Progenitor cell of endocrine pancreas (in vitro differentiated cells): ENCODE measurements around the gene SPTA1. TPM values are rescaled to one million over a fixed set of nuclear protein-coding genes. Genes with fewer than 3 reads are reported as not detected.

ENCODE experiments used
- DNase-seq: peaks from one replicate; pipeline ENCODE4 v3.0.0; 2021; ENCODE audit warnings: low spot score; ENCODE audit not compliant: unreplicated experiment
- H3K27ac Mint-ChIP-seq: 2 replicates; pipeline ENCODE4 v1.8.0; 2021; ENCODE audit warnings: mild to moderate bottlenecking, moderate library complexity, mixed read lengths
- H3K27me3 Mint-ChIP-seq: 2 replicates; pipeline ENCODE4 v1.8.0; 2021; ENCODE audit warnings: mixed read lengths
- H3K36me3 Mint-ChIP-seq: 2 replicates; pipeline ENCODE4 v1.8.0; 2022; ENCODE audit warnings: mixed read lengths; ENCODE audit not compliant: insufficient read depth
- H3K4me1 Mint-ChIP-seq: 2 replicates; pipeline ENCODE4 v1.8.0; 2021; ENCODE audit warnings: low read depth, mixed read lengths
- H3K4me3 Mint-ChIP-seq: 2 replicates; pipeline ENCODE4 v1.8.0; 2021; ENCODE audit warnings: low read depth, mild to moderate bottlenecking, moderate library complexity, mixed read lengths
- H3K9me3 Mint-ChIP-seq: 2 replicates; pipeline ENCODE4 v1.8.0; 2021; ENCODE audit warnings: low read depth, mixed read lengths
- total RNA-seq: library from RNA; stranded (reverse); gene quantifications from 2 replicates; pipeline ENCODE4 v1.2.1, GENCODE V29; 2021
- TF ChIP-seq, protein P1 (sequence below): fragments of 200-600 bp; sonication (generic); IDR thresholded peaks from one replicate; pipeline ENCODE4 v1.5.0; 2021; ENCODE audit warnings: antibody characterized with exemption, mild to moderate bottlenecking; ENCODE audit not compliant: unreplicated experiment

SPTA1 gene
- total RNA-seq, 1 donor from 2014 or later: not detected

DNA sequence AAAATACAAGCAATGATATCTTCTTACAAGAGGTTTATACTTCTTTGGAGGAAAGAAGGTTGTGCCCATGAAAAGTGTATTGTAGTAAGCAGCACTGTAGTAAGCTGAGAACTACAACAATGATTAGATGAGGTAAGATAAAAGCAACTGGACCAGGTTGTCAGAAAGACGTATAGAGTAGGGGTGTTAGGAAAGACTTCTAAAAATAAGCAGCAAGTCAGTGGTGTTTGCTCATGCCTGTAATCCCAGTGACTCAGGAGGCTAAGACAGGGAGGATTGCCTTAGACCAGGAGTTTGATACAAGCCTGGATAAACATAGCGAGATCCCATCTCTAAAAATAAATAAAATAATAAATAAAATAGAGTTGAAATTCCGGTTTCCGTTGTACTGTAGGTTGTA is 102.6 kb downstream of the SPTA1 start:
- Mint-ChIP-seq H3K9me3 (peaks cover 5% of the 10 kb centered on the region), H3K4me3 (no peak overlapping the region), H3K36me3 (no peaks in the 10 kb centered on the region), H3K4me1 (no peaks in the 10 kb centered on the region), H3K27me3 (no peaks in the 10 kb centered on the region), H3K27ac (no peak overlapping the region)
- TF ChIP-seq, protein P1, sequence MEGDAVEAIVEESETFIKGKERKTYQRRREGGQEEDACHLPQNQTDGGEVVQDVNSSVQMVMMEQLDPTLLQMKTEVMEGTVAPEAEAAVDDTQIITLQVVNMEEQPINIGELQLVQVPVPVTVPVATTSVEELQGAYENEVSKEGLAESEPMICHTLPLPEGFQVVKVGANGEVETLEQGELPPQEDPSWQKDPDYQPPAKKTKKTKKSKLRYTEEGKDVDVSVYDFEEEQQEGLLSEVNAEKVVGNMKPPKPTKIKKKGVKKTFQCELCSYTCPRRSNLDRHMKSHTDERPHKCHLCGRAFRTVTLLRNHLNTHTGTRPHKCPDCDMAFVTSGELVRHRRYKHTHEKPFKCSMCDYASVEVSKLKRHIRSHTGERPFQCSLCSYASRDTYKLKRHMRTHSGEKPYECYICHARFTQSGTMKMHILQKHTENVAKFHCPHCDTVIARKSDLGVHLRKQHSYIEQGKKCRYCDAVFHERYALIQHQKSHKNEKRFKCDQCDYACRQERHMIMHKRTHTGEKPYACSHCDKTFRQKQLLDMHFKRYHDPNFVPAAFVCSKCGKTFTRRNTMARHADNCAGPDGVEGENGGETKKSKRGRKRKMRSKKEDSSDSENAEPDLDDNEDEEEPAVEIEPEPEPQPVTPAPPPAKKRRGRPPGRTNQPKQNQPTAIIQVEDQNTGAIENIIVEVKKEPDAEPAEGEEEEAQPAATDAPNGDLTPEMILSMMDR: no peak
- no peak for DNase-seq

DNA sequence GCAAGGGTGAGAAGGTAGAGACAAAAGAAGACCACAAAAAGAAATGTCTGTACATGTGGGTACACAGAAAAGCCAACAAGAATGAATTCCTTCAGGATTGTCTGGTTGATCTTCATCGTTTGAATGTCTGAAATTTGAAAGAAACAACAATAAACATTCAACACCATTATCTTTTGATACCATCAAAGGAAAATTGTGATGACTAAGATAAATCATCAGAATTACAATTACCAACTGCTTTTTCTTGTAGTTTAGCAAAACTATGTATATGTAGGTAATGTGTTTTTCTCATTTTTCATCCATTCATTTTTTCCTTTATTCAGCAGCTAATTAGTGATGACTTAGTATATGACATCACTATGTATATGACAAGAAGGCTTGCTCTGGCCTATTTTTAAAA is 106.8 kb downstream of the SPTA1 start, which contains the start of gene OR10X1:
TSS of gene OR10X1 (minus strand) at position 167 of the 400 bp plus-strand sequence. CDS start at position 167, 0 bp downstream.
- H3K27ac Mint-ChIP-seq: no peak within 1 kb of the TSS
- no peaks in the 10 kb centered on the region for H3K27me3 Mint-ChIP-seq
- DNase-seq: no peak
- H3K4me3 Mint-ChIP-seq: no peak within 1 kb of the TSS
- no peaks in the 10 kb centered on the region for H3K4me1 Mint-ChIP-seq
- TF ChIP-seq, protein P1: no peak
- no peaks in the 10 kb centered on the region for H3K9me3 Mint-ChIP-seq
- H3K36me3 Mint-ChIP-seq: no peaks in the 10 kb centered on the region

DNA sequence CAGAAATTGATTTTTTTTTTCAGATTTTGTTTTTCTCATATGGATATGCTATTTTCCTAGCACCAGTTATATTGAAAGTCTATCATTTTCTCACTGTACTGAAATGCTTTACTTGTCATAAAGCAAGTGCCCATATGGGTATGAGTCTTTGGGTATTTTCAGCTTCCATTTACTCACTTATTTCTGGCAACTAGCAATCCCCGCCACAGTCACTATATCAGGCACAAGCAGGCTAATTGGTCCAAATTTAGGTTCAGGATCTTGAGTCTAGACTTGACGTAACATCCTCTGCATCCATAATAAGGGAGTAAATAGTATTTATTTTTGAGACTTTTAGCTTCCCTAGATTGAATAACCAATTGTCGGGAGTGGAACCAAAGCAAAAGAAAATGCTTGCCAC is 109.0 kb downstream of the SPTA1 start:
- H3K4me3 Mint-ChIP-seq: no peak overlapping the region
- H3K27me3 Mint-ChIP-seq: no peaks in the 10 kb centered on the region
- no peaks in the 10 kb centered on the region for H3K4me1 Mint-ChIP-seq
- TF ChIP-seq, protein P1: no peak
- no peaks in the 10 kb centered on the region for H3K36me3 Mint-ChIP-seq
- H3K27ac Mint-ChIP-seq: no peak overlapping the region
- DNase-seq: no peak
- no peaks in the 10 kb centered on the region for H3K9me3 Mint-ChIP-seq

DNA sequence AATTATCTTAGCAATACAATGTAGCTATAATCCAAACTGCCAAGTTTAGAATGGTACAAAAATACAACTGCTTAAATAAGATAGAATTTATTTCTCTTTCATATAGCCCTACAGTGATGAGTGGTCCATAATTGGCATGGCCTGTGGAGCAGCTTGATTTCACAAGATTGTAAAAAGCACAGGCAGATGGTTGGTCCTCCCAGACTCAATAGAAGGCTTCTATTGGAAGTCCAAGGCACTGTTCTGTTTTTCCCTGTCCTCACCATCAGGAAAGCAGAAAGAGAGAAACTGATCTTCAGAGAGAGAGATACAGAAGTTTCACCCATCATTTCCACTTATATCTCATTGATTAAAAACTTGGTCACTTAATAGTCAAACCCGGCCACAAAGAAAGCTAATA is 114.3 kb downstream of the SPTA1 start:
- Mint-ChIP-seq H3K4me1 (no peaks in the 10 kb centered on the region), H3K27ac (no peak overlapping the region), H3K9me3 (no peaks in the 10 kb centered on the region), H3K36me3 (no peaks in the 10 kb centered on the region), H3K27me3 (no peaks in the 10 kb centered on the region), H3K4me3 (no peak overlapping the region)
- no peak for DNase-seq
- TF ChIP-seq, protein P1: no peak

DNA sequence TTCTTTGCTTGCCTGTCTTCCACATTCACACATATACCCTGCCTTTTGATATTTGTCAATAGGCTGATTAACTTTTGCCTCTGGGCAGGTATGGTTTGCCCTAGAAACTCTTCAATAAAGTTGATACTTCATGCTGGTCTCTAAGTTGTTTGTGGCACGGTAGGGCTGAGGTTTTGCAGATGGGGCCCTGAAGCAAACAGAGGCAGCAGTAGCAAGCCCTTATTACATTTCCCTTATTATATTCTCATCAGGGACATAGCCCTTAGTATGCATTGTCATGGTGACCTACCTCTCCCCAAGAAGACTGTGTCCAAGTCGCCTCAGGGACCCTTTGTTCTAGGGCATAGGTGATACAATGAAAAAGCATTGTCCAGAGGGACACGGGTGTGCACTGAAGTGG is 116.0 kb downstream of the SPTA1 start, which contains the start of gene OR6P1:
TSS of gene OR6P1 (minus strand) at position 101 of the 400 bp plus-strand sequence. CDS start 6,976 bp downstream, outside the sequence.
- no peaks in the 10 kb centered on the region for H3K4me1 Mint-ChIP-seq
- no peak for DNase-seq
- H3K4me3 Mint-ChIP-seq: no peak within 1 kb of the TSS
- TF ChIP-seq, protein P1: no peak
- H3K27me3 Mint-ChIP-seq: no peaks in the 10 kb centered on the region
- H3K36me3 Mint-ChIP-seq: no peaks in the 10 kb centered on the region
- H3K9me3 Mint-ChIP-seq: no peaks in the 10 kb centered on the region
- no peak within 1 kb of the TSS for H3K27ac Mint-ChIP-seq
